ENCODE results near the gene CACNA2D1. TPM values are rescaled to one million over a fixed set of nuclear protein-coding genes. Genes with fewer than 3 reads are reported as not detected.
A peak's percentile ranks its signal among the peaks of the same experiment; 100 is the strongest.

CACNA2D1 gene
- 32.6 TPM for polyA plus RNA-seq (2012; ENCODE audit: insufficient read depth, insufficient read length, low read depth)

- Histone ChIP-seq H3K4me1 (peaks cover 11% of the 10 kb centered on the region), H3K4me3 (ENCODE audit: low read depth, low read length) (peak within 1 kb of the TSS; percentile 91), H3K9me3 (no peaks in the 10 kb centered on the region), H3K27me3 (no peaks in the 10 kb centered on the region), H3K36me3 (peaks cover 9% of the 10 kb centered on the region)
- TF ChIP-seq, protein P1, sequence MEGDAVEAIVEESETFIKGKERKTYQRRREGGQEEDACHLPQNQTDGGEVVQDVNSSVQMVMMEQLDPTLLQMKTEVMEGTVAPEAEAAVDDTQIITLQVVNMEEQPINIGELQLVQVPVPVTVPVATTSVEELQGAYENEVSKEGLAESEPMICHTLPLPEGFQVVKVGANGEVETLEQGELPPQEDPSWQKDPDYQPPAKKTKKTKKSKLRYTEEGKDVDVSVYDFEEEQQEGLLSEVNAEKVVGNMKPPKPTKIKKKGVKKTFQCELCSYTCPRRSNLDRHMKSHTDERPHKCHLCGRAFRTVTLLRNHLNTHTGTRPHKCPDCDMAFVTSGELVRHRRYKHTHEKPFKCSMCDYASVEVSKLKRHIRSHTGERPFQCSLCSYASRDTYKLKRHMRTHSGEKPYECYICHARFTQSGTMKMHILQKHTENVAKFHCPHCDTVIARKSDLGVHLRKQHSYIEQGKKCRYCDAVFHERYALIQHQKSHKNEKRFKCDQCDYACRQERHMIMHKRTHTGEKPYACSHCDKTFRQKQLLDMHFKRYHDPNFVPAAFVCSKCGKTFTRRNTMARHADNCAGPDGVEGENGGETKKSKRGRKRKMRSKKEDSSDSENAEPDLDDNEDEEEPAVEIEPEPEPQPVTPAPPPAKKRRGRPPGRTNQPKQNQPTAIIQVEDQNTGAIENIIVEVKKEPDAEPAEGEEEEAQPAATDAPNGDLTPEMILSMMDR (IDR thresholded peaks at IDR 0.05; ENCODE audit: low read depth, low read length): no peak
- DNase-seq: peak; percentile 96
Measured at GRCh38 chr7:82443547-82444219, at the start of gene CACNA2D1. CACNA2D1 (minus strand) TSS chr7:82443777.

DNA sequence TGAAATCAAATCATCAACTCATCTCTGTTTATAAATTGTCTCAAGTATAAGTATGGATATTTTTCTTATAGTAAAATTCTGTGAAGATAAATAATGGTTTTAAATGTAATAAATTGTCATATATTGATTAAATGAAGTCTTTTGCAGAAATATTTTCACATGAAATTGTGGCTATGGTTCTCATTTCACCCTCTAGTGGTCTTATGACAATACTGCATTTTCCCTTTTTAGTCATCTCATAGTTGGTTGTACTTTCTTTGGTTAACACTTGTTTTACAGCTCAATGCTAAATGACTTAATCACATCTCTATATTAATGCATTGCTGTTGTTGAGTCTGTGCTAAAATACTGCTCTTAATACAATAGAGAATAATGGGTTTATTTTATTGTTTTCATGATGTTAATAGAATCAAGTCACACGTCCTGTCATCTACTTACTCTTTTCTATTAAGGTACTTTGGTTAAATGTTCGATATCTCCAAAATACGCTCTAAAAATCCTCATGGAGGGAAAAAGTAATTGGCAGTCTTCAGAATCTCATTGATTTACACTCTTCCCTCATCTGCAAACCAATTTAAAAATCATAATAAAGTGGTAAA lies 38.0 kb upstream of the CACNA2D1 start:
- Histone ChIP-seq H3K4me1 (peaks cover 14% of the 10 kb centered on the region), H3K36me3 (no peaks in the 10 kb centered on the region), H3K4me3 (ENCODE audit: low read depth, low read length) (no peak overlapping the region), H3K27me3 (no peaks in the 10 kb centered on the region), H3K9me3 (no peaks in the 10 kb centered on the region)
- TF ChIP-seq, protein P1 (IDR thresholded peaks at IDR 0.05; ENCODE audit: low read depth, low read length): peak; percentile 77
- DNase-seq: no peak

- DNase-seq: no peak
- Histone ChIP-seq H3K36me3 (no peaks in the 10 kb centered on the region), H3K4me1 (peaks cover 19% of the 10 kb centered on the region), H3K9me3 (no peaks in the 10 kb centered on the region), H3K4me3 (ENCODE audit: low read depth, low read length) (no peak overlapping the region), H3K27me3 (no peaks in the 10 kb centered on the region)
- TF ChIP-seq, protein P1 (IDR thresholded peaks at IDR 0.05; ENCODE audit: low read depth, low read length): no peak
Measured at GRCh38 chr7:82477733-82478515, 34.3 kb upstream of the CACNA2D1 start.

GRCh38 chr7:82472966-82473365 lies 29.4 kb upstream of the CACNA2D1 start:
- TF ChIP-seq, protein P1 (IDR thresholded peaks at IDR 0.05; ENCODE audit: low read depth, low read length): no peak

GRCh38 chr7:82471351-82472020 lies 27.9 kb upstream of the CACNA2D1 start:
- TF ChIP-seq, protein P1 (IDR thresholded peaks at IDR 0.05; ENCODE audit: low read depth, low read length): no peak
- Histone ChIP-seq H3K4me1 (peaks cover 4% of the 10 kb centered on the region), H3K27me3 (no peaks in the 10 kb centered on the region), H3K9me3 (no peaks in the 10 kb centered on the region), H3K4me3 (ENCODE audit: low read depth, low read length) (no peak overlapping the region), H3K36me3 (no peaks in the 10 kb centered on the region)
- no peak for DNase-seq

More at GRCh38 chr7:82472966-82473365, 29.4 kb upstream of the CACNA2D1 start:
- Histone ChIP-seq H3K9me3 (no peaks in the 10 kb centered on the region), H3K27me3 (no peaks in the 10 kb centered on the region), H3K4me1 (peaks cover 15% of the 10 kb centered on the region), H3K4me3 (ENCODE audit: low read depth, low read length) (no peak overlapping the region), H3K36me3 (no peaks in the 10 kb centered on the region)
- DNase-seq: no peak
